GM12892 (cell line): ENCODE measurements around the gene HSPB8.

Experiments used
- DNase-seq: peaks from one replicate; pipeline ENCODE4 v3.0.0; 2011; ENCODE audit not compliant: insufficient read length
- FAIRE-seq: peaks from 2 replicates; lab custom pipeline; 2011; peaks lifted over from hg19 to GRCh38; lab: Jason Lieb, UNC
- POLR2A ChIP-seq: IDR thresholded peaks from 2 replicates; pipeline ENCODE4 v1.6.1; 2011; ENCODE audit warnings: low read depth, low read length, control low read depth
- POLR2AphosphoS5 ChIP-seq: IDR thresholded peaks from 2 replicates; pipeline ENCODE4 v1.6.1; 2011; ENCODE audit warnings: low read depth, low read length, control low read depth
- TAF1 ChIP-seq: IDR thresholded peaks from 2 replicates; pipeline ENCODE4 v1.6.1; 2011; ENCODE audit warnings: low read depth, mild to moderate bottlenecking, control low read depth, low read length, borderline replicate concordance

Gene HSPB8

DNA sequence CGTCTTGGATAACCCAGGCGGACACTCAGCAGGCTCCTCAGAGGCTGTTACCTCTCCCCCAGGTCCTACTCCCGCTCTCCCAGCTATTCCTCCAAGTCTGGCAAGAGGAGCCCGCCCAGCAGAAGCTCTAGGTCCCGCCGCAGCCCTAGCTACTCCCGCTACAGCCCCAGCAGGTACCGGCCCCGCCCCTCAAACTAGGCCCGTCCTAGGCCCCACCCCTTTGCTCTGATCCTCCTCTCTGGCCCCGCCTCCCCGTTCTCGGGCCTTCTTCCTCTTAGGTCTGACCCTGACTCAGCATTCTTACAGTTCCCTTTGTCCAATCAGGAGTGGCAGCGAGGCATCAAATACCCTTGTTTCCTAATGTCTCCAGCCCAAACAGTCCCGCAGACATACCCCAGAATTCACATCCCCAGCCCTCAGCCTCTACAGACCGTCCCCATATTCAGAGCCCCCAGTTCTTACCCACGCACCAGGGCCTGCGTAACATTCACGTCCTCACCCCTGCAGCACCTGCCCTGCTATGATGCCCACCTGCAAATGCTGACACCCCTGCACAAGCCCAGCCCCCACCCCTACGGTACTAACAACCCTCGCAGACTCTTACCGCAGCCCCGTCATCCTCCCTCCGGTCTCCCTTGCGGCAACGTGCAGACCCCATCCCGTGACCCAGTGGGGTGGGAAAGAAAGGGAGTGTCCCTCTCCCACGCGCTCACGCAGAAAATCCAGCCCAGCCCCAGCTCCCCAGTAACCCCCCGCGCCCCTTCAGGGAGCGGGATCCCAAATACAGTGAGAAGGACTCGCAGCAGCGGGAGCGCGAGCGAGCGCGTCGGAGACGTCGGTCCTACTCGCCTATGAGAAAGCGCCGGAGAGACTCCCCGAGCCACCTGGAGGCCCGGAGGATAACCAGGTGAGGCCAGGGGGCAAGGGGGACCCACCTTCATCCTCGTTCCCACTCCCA lies 25.0 kb upstream of the HSPB8 start:
- FAIRE-seq = no peak
- TF ChIP-seq POLR2A (no peak), POLR2AphosphoS5 (no peak), TAF1 (no peak)

DNA sequence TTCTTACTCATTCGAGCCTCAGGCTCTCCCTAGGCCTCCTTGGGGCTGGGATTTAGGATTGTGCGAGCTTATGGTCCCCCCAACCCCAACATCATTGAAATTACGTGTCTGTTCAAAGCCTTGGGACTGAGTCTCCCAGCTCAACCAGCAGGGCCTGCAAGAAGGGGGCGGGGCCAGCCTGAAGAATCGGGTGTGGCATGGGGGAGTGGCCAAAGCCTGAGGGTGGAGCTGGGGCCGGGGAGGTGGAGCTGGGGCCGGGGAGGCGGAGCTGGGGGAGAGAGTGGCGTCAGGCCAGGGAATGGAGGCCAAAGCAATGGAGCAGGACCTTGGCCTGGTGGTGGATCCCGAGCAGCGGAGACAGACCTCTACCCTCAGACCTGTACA lies 24.3 kb upstream of the HSPB8 start:
- no peak for DNase-seq
- FAIRE-seq = no peak
- TF ChIP-seq POLR2A (no peak), TAF1 (no peak), POLR2AphosphoS5 (no peak)

More for the DNA sequence above, 25.0 kb upstream of the HSPB8 start:
- no peak for DNase-seq

DNA sequence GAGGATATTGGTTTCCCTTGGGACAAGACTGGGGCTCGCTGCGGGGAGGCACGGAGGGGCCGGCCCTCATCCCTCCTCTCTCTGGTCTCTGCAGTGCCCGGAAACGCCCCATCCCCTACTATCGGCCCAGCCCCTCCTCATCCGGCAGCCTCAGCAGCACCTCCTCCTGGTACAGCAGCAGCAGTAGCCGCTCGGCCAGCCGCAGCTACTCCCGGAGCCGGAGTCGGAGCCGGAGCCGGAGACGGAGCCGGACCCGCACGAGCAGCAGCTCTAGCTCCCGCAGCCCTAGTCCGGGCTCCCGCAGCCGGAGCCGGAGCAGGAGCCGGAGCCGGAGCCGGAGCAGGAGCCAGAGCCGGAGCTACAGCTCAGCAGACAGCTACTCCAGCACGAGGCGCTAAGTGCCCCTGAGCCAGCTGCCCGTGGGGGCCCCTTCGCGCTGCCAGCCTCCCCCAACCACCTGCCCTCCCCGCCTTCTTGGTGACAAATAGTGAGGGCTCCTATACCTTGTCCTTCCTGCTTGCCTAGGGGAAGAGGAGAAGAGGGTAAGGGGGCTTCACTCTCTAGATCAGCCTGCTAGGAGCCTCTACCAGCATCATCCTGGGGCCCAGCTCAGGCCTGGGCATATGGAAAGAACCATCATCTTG lies 22.2 kb upstream of the HSPB8 start:
- FAIRE-seq (no peak), DNase-seq (no peak)
- TF ChIP-seq POLR2A (no peak), TAF1 (no peak), POLR2AphosphoS5 (no peak)

DNA sequence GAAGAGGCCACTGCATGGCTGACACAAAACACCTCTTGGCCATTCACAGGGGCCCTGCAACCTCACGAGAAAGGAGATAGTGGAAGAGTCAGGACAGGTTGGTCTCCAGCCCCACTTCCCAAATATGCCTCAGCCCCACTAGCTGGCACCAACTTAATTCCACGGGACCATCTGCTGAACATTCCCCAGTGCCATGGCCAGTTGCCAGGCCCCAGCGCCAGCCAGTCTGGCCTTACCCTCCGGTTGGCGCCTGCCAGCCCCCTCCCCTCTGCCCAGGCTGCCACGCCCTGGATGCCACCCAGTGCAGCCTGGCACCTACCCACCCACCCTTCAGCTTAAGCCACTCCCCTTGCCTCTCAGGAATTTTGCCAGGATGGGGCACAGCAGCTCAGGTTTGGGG lies 21.2 kb upstream of the HSPB8 start:
- FAIRE-seq = no peak
- TF ChIP-seq TAF1 = no peak
- TF ChIP-seq POLR2A = no peak
- TF ChIP-seq POLR2AphosphoS5 = no peak
- no peak for DNase-seq

DNA sequence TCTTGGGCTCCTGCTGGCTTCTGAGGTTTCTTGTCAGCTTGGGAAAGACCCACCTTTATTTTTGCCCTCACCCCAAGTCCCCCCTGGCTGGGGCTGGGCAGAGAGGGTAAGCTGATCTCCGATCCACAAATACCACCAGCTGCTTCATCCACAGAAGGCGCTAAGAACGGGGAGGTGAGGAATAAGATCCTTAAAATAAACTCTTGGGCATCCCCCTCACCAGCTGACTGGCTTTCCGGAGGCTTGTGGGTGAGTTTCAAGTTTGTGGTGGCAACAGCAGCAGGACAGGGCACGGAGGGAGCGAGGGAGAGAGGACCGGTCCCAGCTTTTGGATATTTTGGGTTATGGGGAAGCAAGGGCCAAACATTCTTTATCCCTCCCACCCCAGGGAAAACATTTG lies 20.8 kb upstream of the HSPB8 start:
- DNase-seq (no peak), FAIRE-seq (no peak)
- TF ChIP-seq POLR2AphosphoS5 (no peak), TAF1 (no peak), POLR2A (no peak)

DNA sequence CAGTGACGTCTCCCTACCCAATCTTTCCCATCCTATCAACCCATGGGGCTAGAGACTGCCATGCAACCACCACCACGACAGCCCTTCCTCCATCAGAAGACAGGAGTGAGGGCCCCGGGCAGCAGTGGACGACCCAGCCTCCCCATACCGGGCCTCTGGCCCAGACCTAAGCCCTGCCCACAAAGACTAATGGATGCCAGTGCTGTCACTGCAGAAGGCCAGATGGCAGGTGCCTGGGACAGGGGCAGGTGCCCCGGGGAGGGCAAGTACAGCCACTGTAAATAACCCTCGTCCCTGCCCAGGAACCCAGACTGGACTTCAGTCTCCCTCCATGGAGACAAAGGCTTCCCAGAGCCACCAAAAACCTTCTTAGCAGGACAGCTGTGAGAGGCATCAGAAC lies 20.3 kb upstream of the HSPB8 start:
- FAIRE-seq (no peak), DNase-seq (no peak)
- no peak for TF ChIP-seq POLR2AphosphoS5
- TF ChIP-seq TAF1 = no peak
- no peak for TF ChIP-seq POLR2A

DNA sequence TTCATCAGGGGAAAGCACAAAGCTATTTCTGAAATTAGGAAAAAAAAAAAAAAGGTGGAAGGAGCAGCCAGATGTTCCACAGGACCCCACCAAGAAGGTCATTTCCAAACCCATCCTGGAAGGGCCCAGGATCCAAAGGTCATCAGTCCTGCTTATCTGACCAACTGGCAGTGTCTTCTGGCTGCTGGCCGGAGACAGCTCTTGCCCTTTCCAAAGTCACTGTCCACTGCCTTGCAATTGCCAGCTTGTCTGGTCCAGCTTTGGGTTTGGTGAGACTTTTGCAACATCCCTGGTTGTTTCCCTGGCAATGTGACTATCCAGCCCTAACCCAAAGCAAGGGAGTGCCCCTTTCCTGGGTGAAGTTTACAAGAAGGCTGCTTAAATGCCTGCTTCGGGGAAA lies 18.9 kb upstream of the HSPB8 start:
- no peak for FAIRE-seq
- TF ChIP-seq TAF1 (no peak), POLR2A (no peak), POLR2AphosphoS5 (no peak)
- DNase-seq = no peak

DNA sequence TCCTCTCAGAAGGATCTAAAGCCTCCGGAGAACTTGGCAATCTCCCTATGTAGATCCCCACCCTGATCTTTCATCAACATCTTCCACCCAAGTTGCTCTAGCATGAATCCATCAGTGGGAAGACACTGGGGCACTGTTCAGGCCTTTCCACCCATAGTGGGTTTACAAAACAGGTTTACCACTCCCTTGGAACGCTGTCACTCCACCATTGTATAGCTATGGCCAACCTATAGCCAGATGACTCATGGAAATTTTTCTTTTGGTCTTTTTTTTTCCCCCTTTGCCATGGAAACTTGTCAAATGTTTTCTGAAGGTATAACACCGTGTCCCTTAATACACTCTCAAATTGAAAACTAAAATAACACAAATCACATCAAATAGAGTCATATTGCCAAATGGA lies 10.8 kb upstream of the HSPB8 start:
- FAIRE-seq (no peak), DNase-seq (no peak)
- TF ChIP-seq POLR2A (no peak), POLR2AphosphoS5 (no peak), TAF1 (no peak)

DNA sequence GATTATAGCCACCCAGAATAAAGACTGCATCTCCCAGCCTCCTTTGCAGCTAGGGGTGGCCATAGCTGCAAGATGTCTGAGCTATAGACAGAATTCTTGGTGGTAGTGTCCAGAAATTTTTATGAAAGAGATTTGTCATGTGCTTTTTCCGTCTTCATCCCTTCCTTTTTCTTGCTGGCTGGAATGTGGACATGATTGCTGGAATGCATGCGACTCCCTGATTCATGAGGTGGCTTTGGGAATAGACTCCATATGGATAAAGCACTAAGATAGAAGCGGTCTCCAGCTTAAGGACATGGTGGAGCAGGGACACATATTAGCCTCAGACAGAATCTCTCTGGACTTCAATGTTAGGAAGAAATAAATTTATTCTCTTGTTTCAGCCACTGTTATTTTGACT lies 10.0 kb upstream of the HSPB8 start:
- DNase-seq (no peak), FAIRE-seq (no peak)
- TF ChIP-seq POLR2AphosphoS5 = no peak
- no peak for TF ChIP-seq TAF1
- TF ChIP-seq POLR2A = no peak

DNA sequence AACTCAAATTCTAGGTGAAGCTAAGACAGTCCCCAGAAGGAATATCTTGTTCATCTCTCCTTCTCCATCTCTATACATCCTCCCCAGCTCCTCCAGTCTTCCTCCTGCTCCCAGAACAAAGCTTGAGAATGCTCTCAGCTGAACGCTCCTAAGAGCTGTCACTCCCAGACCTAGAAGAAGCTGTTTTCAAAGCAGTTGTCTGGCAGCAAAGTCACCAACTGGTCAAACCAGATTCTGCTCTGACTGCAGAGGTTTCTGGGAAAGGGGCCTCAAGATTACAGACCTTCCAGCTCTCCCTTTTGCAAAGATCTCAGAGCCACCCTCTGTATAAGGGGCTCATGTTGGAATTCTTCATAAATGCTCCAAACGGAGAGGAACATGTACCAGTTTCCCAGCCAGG lies 9.6 kb upstream of the HSPB8 start:
- TF ChIP-seq TAF1 (no peak), POLR2AphosphoS5 (no peak), POLR2A (no peak)
- no peak for FAIRE-seq
- DNase-seq = no peak

DNA sequence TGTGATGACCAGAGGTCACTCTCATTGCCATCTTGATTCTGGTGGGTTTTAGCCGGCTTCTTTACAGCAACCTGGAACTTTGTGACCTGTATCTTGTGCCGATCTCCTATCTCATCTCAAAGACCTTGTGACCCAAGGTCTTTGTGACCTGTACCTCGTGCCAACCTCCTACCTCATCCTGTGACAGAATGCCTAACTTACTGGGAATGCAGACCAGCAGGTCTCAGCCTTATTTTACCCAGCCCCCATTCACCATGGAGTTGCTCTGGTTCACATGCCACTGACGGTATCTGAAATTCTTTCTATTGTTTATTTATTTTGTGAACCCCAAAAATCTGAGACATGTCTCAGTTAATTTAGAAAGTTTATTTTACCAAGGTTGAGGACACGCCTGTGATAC lies 7.4 kb upstream of the HSPB8 start:
- FAIRE-seq (no peak), DNase-seq (no peak)
- TF ChIP-seq POLR2AphosphoS5 (no peak), POLR2A (no peak), TAF1 (no peak)
